Renal cortex interstitium (tissue), 11 donors: Measurements from ENCODE around the gene TMEM125. TPM values are rescaled to one million over a fixed set of nuclear protein-coding genes. Genes with fewer than 3 reads are reported as not detected.

ENCODE experiments used
- DNase-seq, 11 donors: peaks; one replicate each; pipeline ENCODE4 v3.0.0-alpha.2; 2013; ENCODE audit warnings: low read depth in 9 of 11, low spot score in 4 of 11; ENCODE audit errors: extremely low read depth in 1 of 11
- polyA plus RNA-seq, 3 donors: library from polyadenylated mRNA; unstranded; fragments of 120-200 nt; gene quantifications; one replicate each; pipeline ENCODE4 v1.2.1, GENCODE V29; 2013; ENCODE audit not compliant: insufficient read length in 3 of 3

TMEM125 gene
- polyA plus RNA-seq, 3 donors = 12.7 to 20.1 (median 19.0) TPM

- DNase-seq = no peak
Observed at GRCh38 chr1:43286115-43286514, 16.3 kb downstream of the TMEM125 start.

- DNase-seq = no peak
Observed at GRCh38 chr1:43286533-43286932, 16.8 kb downstream of the TMEM125 start.

- no peak for DNase-seq
Observed at GRCh38 chr1:43288058-43288784, 18.4 kb downstream of the TMEM125 start.

GRCh38 chr1:43288785-43289706 lies 19.3 kb downstream of the TMEM125 start:
- DNase-seq = no peak

GRCh38 chr1:43292216-43292615 lies 22.4 kb downstream of the TMEM125 start:
- no peak for DNase-seq

GRCh38 chr1:43292679-43293078 lies 22.9 kb downstream of the TMEM125 start:
- no peak for DNase-seq

- no peak for DNase-seq
Observed at GRCh38 chr1:43293176-43293575, 23.4 kb downstream of the TMEM125 start.

GRCh38 chr1:43293896-43294760 lies 24.3 kb downstream of the TMEM125 start:
- DNase-seq = no peak

- DNase-seq = no peak
Observed at GRCh38 chr1:43294761-43295160, 25.0 kb downstream of the TMEM125 start.

- DNase-seq = no peak
Observed at GRCh38 chr1:43296207-43296606, 26.4 kb downstream of the TMEM125 start.

GRCh38 chr1:43298055-43298454 lies 28.3 kb downstream of the TMEM125 start:
- no peak for DNase-seq

GRCh38 chr1:43299101-43299500 lies 29.3 kb downstream of the TMEM125 start:
- no peak for DNase-seq

- DNase-seq = no peak
Observed at GRCh38 chr1:43300378-43301094, 30.8 kb downstream of the TMEM125 start, which contains the start of gene TIE1. Gene TIE1, plus strand, starts transcription at chr1:43300982. Its CDS starts 90 bp downstream, at chr1:43301072.

GRCh38 chr1:43302201-43302600 lies 32.4 kb downstream of the TMEM125 start:
- DNase-seq = no peak

GRCh38 chr1:43302721-43303470 lies 33.1 kb downstream of the TMEM125 start:
- no peak for DNase-seq

GRCh38 chr1:43303471-43304313 lies 33.9 kb downstream of the TMEM125 start:
- no peak for DNase-seq

GRCh38 chr1:43304314-43304681 lies 34.5 kb downstream of the TMEM125 start:
- DNase-seq = no peak
